ENCODE measurements around the gene DGKG.

Gene DGKG

DNA sequence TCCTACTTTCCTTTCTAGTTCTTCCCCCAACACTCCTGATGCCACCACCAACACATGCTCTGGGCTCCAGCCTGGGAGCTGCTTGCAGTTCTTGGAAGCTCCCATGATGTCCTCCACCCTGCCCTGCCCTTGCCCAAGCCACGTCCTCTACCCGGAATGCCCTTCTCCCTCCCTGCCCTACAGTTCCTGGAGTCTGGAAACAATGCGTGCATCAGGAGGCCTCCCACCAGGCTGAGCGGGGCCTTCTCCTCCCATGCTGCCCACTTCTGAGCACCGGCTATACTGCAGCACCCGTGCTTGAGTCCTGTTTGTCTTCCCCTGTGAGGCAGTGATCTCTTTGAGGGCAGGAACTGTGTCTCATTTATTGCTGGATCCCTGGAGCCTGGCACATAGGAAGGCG lies 44.6 kb downstream of the DGKG start:
- Histone ChIP-seq H3K36me3 (ENCODE audit: control insufficient read depth, insufficient read depth, low read length) (no peaks in the 10 kb centered on the region), H3K27ac (ENCODE audit: low read depth, low read length) (no peak overlapping the region), H3K4me3 (ENCODE audit: low read depth, low read length) (no peak overlapping the region), H3K27me3 (ENCODE audit: control insufficient read depth, insufficient read depth, low read length) (no peaks in the 10 kb centered on the region), H3K9ac (ENCODE audit: low read depth, low read length) (no peak overlapping the region), H3K9me3 (ENCODE audit: control insufficient read depth, insufficient read depth, low read length) (no peaks in the 10 kb centered on the region), H3K4me1 (ENCODE audit: control insufficient read depth, insufficient read depth, low read length) (peaks cover 6% of the 10 kb centered on the region; the same call in 1 of the 2 replicates)

DNA sequence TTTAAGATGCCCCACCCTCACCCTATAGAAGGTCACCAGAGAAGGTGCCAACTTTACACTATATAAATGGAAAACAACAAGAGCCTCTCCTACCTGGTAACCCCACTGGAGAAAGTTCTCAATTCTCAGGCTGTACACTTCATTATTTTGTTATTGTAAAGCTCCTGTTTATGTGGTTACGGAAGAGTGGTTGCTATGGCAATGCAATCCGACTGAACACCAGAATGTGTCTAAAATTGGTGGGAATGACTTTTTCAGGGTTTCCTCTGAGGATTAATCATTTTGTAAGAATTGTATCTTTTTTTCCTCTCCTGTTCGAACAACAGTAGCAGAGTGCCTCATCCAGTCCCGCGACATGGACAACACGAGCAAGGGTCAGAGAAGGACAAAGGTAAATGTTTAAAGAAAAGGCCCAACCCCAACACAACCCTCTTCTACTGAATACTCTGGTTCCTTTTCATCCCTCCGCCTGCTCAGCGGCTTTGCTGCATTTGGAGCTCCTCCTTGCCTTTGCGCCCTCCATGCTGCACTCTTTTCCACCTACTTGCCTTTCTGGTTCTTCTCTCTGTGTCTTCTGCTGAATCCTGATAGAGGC lies 45.3 kb downstream of the DGKG start:
- no peak overlapping the region for H3K27ac ChIP-seq (ENCODE audit: low read depth, low read length)
- H3K9me3 ChIP-seq (ENCODE audit: control insufficient read depth, insufficient read depth, low read length), result no peaks in the 10 kb centered on the region
- no peak overlapping the region for H3K4me3 ChIP-seq (ENCODE audit: low read depth, low read length)
- no peak overlapping the region for H3K9ac ChIP-seq (ENCODE audit: low read depth, low read length)
- H3K27me3 ChIP-seq (ENCODE audit: control insufficient read depth, insufficient read depth, low read length), result no peaks in the 10 kb centered on the region
- peaks cover 6% of the 10 kb centered on the region; the same call in 1 of the 2 replicates for H3K4me1 ChIP-seq (ENCODE audit: control insufficient read depth, insufficient read depth, low read length)
- no peaks in the 10 kb centered on the region for H3K36me3 ChIP-seq (ENCODE audit: control insufficient read depth, insufficient read depth, low read length)

DNA sequence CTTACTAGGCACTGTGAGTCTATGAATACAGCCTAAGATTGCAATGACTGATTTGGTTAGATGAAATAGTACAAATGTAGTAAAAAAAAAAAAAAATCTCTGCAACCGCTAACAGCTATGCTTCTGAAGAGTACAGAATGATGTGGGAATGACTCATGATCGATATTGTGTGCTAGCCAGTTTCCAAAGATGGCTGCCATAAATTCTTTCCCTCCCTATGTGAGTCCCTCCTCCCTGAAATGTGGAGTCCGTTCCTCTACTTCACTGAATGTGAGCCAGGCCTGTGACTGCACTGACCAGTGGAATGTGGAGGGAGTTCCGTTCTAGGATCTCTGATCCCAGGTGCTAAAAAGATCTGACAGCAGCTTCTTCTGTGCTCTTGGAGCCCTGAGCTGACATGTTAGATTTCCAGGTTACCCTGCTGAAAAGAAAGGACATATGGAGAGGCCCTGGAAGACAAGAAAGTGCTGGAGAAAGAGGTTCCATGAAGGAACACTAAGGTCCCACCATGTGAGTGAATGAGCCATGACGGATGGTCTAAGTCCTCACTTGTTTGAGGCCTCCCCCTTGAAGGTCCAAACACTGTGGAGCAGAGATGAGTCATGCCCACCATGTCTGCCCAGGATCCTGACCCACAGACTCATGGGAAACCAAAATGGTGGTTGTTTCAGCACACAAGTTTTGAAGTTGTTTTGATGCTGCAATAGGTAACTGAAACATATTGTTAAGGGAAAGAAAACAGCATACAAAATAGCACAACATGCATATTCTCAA lies 46.3 kb downstream of the DGKG start:
- H3K9ac ChIP-seq (ENCODE audit: low read depth, low read length), result no peak overlapping the region
- peaks cover 6% of the 10 kb centered on the region; the same call in 1 of the 2 replicates for H3K4me1 ChIP-seq (ENCODE audit: control insufficient read depth, insufficient read depth, low read length)
- H3K27ac ChIP-seq (ENCODE audit: low read depth, low read length), result no peak overlapping the region
- H3K9me3 ChIP-seq (ENCODE audit: control insufficient read depth, insufficient read depth, low read length), result no peaks in the 10 kb centered on the region
- H3K4me3 ChIP-seq (ENCODE audit: low read depth, low read length), result no peak overlapping the region
- no peaks in the 10 kb centered on the region for H3K27me3 ChIP-seq (ENCODE audit: control insufficient read depth, insufficient read depth, low read length)
- H3K36me3 ChIP-seq (ENCODE audit: control insufficient read depth, insufficient read depth, low read length), result no peaks in the 10 kb centered on the region

DNA sequence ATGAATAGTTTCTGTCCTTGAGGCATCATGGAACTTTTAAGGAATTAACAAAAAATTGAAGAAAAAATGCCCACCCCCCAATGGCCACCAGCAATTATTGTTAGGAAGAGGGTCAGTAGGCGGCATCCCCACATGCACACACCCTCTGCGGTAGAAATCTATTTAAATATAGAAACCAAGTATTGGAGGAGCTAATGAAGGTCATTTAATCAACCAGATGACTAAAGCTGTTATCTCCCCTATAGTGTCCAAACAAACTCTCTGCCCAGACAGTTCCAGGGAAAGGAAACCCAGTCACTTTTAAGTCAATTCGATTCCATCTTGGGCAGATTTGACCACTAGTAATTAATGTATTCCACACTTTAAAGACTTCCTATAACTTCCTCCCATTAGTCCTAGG lies 47.1 kb downstream of the DGKG start:
- no peaks in the 10 kb centered on the region for H3K27me3 ChIP-seq (ENCODE audit: control insufficient read depth, insufficient read depth, low read length)
- H3K4me1 ChIP-seq (ENCODE audit: control insufficient read depth, insufficient read depth, low read length), result peaks cover 6% of the 10 kb centered on the region; the same call in 1 of the 2 replicates
- H3K36me3 ChIP-seq (ENCODE audit: control insufficient read depth, insufficient read depth, low read length), result no peaks in the 10 kb centered on the region
- no peak overlapping the region for H3K4me3 ChIP-seq (ENCODE audit: low read depth, low read length)
- H3K9ac ChIP-seq (ENCODE audit: low read depth, low read length), result no peak overlapping the region
- no peak overlapping the region for H3K27ac ChIP-seq (ENCODE audit: low read depth, low read length)
- H3K9me3 ChIP-seq (ENCODE audit: control insufficient read depth, insufficient read depth, low read length), result no peaks in the 10 kb centered on the region

DNA sequence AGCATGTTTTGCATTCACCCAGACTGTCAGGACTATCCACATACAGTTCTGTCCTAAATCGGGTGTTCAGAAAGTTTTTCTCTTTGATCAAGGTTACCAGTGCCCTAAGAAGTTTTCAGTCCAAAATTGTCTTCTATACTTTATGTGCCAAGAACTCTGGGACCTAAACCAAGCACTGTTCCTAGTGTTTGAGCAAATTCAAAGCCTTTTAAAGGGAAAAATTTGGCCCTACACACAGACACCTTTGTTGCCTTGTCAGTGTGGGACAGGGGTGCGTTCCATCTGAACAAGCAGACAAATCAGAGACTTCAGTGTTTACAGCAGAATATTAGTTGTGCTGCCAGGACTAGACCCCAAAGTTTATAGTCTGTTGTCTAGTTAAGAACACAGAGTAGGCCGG lies 50.6 kb downstream of the DGKG start:
- Histone ChIP-seq H3K4me1 (ENCODE audit: control insufficient read depth, insufficient read depth, low read length) (peaks cover 6% of the 10 kb centered on the region; the same call in 1 of the 2 replicates), H3K27ac (ENCODE audit: low read depth, low read length) (no peak overlapping the region), H3K4me3 (ENCODE audit: low read depth, low read length) (no peak overlapping the region), H3K9ac (ENCODE audit: low read depth, low read length) (no peak overlapping the region), H3K36me3 (ENCODE audit: control insufficient read depth, insufficient read depth, low read length) (no peaks in the 10 kb centered on the region), H3K9me3 (ENCODE audit: control insufficient read depth, insufficient read depth, low read length) (no peaks in the 10 kb centered on the region), H3K27me3 (ENCODE audit: control insufficient read depth, insufficient read depth, low read length) (no peaks in the 10 kb centered on the region)

DNA sequence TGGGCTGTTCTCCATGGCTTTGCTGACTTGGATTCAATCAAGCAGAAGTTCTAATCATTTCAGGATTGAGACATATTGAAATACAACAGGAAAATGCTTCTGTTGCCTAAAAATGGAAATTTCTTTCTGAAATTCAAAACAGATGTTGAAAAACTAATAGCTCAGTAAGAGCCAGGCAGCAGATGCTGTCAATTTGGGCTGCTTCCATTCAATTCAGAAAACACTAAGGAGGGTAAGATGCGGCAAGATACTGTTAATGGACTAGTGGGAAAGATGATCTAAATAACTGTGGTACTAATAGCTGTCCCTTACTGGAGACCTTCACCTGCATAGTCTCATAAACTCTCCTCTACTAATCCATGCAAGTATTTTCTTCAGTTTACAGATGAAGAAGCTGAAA lies 53.5 kb downstream of the DGKG start:
- peaks cover 13% of the 10 kb centered on the region for H3K4me1 ChIP-seq (ENCODE audit: control insufficient read depth, insufficient read depth, low read length)
- no peak overlapping the region for H3K4me3 ChIP-seq (ENCODE audit: low read depth, low read length)
- H3K9ac ChIP-seq (ENCODE audit: low read depth, low read length), result no peak overlapping the region
- H3K36me3 ChIP-seq (ENCODE audit: control insufficient read depth, insufficient read depth, low read length), result no peaks in the 10 kb centered on the region
- H3K27me3 ChIP-seq (ENCODE audit: control insufficient read depth, insufficient read depth, low read length), result no peaks in the 10 kb centered on the region; the same call in 1 of the 2 replicates
- H3K9me3 ChIP-seq (ENCODE audit: control insufficient read depth, insufficient read depth, low read length), result no peaks in the 10 kb centered on the region
- H3K27ac ChIP-seq (ENCODE audit: low read depth, low read length), result no peak overlapping the region

DNA sequence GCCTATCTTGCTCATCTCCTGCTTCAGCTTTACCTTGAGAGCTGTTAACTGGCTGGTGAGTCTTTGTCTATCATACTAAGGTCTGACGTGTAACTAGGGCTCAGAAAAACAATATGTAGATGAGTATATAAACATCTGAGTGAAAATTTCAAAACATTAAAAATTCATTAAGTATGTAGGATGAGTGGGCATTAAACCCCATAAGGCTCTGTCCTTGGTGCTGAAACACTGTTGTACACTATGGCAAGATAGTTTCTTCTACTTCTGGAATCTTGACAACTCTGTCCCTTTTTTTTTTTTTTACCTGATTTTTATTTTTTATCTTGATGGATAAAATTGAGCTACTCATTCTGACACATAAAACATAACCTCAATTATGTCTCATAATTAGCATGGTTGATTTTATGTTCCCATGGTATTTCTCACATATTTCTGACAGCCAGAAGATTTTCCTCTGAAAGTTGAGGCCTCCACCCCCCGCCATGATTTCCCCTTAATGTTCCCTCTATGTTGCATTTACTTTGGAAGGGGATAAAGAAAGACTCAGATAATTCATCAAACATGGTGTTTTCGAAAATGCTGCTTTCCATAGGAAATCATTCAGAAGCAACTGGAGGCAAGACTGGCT lies 54.3 kb downstream of the DGKG start:
- no peaks in the 10 kb centered on the region for H3K36me3 ChIP-seq (ENCODE audit: control insufficient read depth, insufficient read depth, low read length)
- no peak overlapping the region for H3K4me3 ChIP-seq (ENCODE audit: low read depth, low read length)
- H3K9ac ChIP-seq (ENCODE audit: low read depth, low read length), result no peak overlapping the region
- H3K27ac ChIP-seq (ENCODE audit: low read depth, low read length), result no peak overlapping the region
- H3K27me3 ChIP-seq (ENCODE audit: control insufficient read depth, insufficient read depth, low read length), result no peaks in the 10 kb centered on the region; the same call in 1 of the 2 replicates
- peaks cover 14% of the 10 kb centered on the region for H3K4me1 ChIP-seq (ENCODE audit: control insufficient read depth, insufficient read depth, low read length)
- H3K9me3 ChIP-seq (ENCODE audit: control insufficient read depth, insufficient read depth, low read length), result no peaks in the 10 kb centered on the region

DNA sequence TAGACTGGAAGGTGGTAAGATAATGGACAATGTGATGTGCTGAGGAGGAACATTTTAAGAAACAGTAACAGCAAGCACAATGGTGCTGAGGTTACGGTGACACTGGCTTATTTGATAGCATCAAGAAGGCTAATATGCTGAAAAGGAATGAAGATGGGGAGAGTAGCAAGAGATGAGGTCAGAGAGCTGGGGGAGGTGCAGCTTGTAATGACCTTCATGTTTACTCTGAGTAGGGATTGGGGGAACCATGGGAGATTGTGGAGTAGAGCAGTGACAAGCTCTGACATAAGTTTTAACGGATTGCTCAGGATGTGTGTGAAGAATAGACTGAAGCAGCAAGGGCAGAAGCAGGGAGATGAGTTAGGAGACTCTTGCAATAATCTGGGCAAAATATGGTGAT lies 56.7 kb downstream of the DGKG start:
- Histone ChIP-seq H3K27ac (ENCODE audit: low read depth, low read length) (no peak overlapping the region), H3K4me3 (ENCODE audit: low read depth, low read length) (no peak overlapping the region), H3K36me3 (ENCODE audit: control insufficient read depth, insufficient read depth, low read length) (no peaks in the 10 kb centered on the region), H3K27me3 (ENCODE audit: control insufficient read depth, insufficient read depth, low read length) (no peaks in the 10 kb centered on the region; the same call in 1 of the 2 replicates), H3K4me1 (ENCODE audit: control insufficient read depth, insufficient read depth, low read length) (peaks cover 14% of the 10 kb centered on the region), H3K9ac (ENCODE audit: low read depth, low read length) (no peak overlapping the region), H3K9me3 (ENCODE audit: control insufficient read depth, insufficient read depth, low read length) (no peaks in the 10 kb centered on the region)

DNA sequence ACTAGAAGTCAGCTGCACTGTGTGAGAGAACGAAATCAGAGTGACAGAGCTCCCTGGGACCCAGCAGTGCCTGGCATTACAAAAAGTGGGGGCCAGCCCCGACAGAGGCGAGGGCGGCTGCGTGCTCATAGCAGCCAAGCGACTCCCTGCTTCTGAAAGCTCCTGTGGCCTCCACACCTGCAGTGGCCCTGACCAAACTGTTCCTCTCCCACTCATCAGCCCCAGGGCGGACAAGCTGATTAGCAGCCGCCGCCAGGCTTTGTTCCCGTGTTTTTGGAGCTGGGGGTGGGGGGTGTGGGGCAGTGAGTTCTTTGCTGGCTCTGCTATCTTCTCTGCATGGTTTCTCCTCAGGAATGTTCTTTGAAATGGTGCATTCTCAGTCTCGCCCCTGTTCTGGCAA lies 58.1 kb downstream of the DGKG start:
- H3K9me3 ChIP-seq (ENCODE audit: control insufficient read depth, insufficient read depth, low read length), result no peaks in the 10 kb centered on the region
- H3K27ac ChIP-seq (ENCODE audit: low read depth, low read length), result peak overlapping the region; percentile 52
- no peaks in the 10 kb centered on the region; the same call in 1 of the 2 replicates for H3K27me3 ChIP-seq (ENCODE audit: control insufficient read depth, insufficient read depth, low read length)
- peaks cover 14% of the 10 kb centered on the region for H3K4me1 ChIP-seq (ENCODE audit: control insufficient read depth, insufficient read depth, low read length)
- no peak overlapping the region for H3K9ac ChIP-seq (ENCODE audit: low read depth, low read length)
- no peak overlapping the region for H3K4me3 ChIP-seq (ENCODE audit: low read depth, low read length)
- H3K36me3 ChIP-seq (ENCODE audit: control insufficient read depth, insufficient read depth, low read length), result no peaks in the 10 kb centered on the region

DNA sequence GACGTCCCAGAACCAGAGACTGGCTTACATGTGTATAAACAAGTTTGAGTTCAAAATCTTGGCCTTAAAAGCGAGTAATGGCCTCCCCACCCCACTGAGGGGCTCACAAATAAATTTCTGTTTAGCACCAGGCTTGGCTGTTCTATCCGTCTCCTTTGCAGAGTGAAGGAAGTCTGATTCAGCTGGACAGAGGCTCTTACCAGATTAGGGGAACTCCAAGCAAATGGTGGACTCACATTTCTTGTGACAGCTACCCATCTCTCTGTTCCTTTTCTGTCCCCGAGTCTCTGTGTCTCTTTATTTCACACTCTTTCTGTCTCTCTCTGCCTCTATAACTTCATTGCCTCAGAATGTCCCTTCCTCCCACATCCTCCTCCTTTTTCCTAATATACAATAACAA lies 62.7 kb downstream of the DGKG start:
- Histone ChIP-seq H3K36me3 (ENCODE audit: control insufficient read depth, insufficient read depth, low read length) (no peaks in the 10 kb centered on the region), H3K4me1 (ENCODE audit: control insufficient read depth, insufficient read depth, low read length) (peaks cover 12% of the 10 kb centered on the region), H3K4me3 (ENCODE audit: low read depth, low read length) (no peak overlapping the region), H3K27ac (ENCODE audit: low read depth, low read length) (no peak overlapping the region), H3K27me3 (ENCODE audit: control insufficient read depth, insufficient read depth, low read length) (no peaks in the 10 kb centered on the region), H3K9ac (ENCODE audit: low read depth, low read length) (no peak overlapping the region), H3K9me3 (ENCODE audit: control insufficient read depth, insufficient read depth, low read length) (no peaks in the 10 kb centered on the region)

DNA sequence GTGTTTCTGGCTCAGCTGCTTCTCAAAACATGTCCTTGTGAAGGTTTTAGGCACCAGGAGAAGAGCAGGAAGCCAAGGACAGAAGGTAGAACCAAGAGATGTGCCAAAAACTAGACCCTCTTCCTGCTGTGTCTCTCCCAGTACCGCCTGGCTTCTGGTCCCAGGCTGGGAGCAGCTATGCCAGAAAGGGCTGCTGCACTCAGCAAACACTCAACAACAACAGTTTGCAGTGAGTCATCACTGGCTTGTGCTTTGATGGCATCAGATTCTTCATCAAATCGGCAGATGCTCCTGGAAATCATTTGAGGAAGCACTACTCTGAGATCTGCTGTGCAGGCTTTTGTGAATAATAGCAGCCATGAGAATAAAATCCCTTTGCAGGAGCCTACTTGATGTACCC lies 63.2 kb downstream of the DGKG start:
- Histone ChIP-seq H3K4me3 (ENCODE audit: low read depth, low read length) (no peak overlapping the region), H3K27ac (ENCODE audit: low read depth, low read length) (no peak overlapping the region), H3K36me3 (ENCODE audit: control insufficient read depth, insufficient read depth, low read length) (no peaks in the 10 kb centered on the region), H3K9ac (ENCODE audit: low read depth, low read length) (no peak overlapping the region), H3K27me3 (ENCODE audit: control insufficient read depth, insufficient read depth, low read length) (no peaks in the 10 kb centered on the region), H3K9me3 (ENCODE audit: control insufficient read depth, insufficient read depth, low read length) (no peaks in the 10 kb centered on the region), H3K4me1 (ENCODE audit: control insufficient read depth, insufficient read depth, low read length) (peaks cover 8% of the 10 kb centered on the region)
